ENCODE data around the gene MYL11. TPM values are rescaled to one million over a fixed set of nuclear protein-coding genes. Genes with fewer than 3 reads are reported as not detected.

MYL11 gene
- polyA plus RNA-seq, 1 donor (not counting 4 experiments of a cell fraction or from before 2014, with no cell fraction given), result not detected

GRCh38 chr16:30383521-30383920 lies 8.9 kb downstream of the MYL11 start:
- no peak overlapping the region for H2AFZ ChIP-seq (ENCODE audit: control insufficient read depth, low read length)
- DNase-seq (ENCODE audit: low read depth, low spot score), result no peak
- dilution Hi-C loops (cut with MboI; ENCODE audit: extremely low pct_ligation_motif_present, low sequenced_read_pairs), result no loop called here
- H3K36me3 ChIP-seq (ENCODE audit: control insufficient read depth in 2 of 2, extremely low read depth in 1 of 2, insufficient read depth in 2 of 2, low read length in 2 of 2), result peaks cover 0 to 2% of the 10 kb centered on the region in 2 experiments
- no peak overlapping the region for H3K9ac ChIP-seq (ENCODE audit: control insufficient read depth, extremely low read depth, insufficient read depth, low read length)
- no peak for FAIRE-seq
- peaks cover 2% of the 10 kb centered on the region for H3K4me1 ChIP-seq (ENCODE audit: control insufficient read depth, extremely low read depth, insufficient read depth, low read length)
- H3K4me2 ChIP-seq (ENCODE audit: control insufficient read depth, extremely low read depth, insufficient read depth, low read depth, low read length), result no peak overlapping the region
- no peak overlapping the region for H3K27ac ChIP-seq (ENCODE audit: control insufficient read depth, insufficient read depth, low read length)
- H3K79me2 ChIP-seq (ENCODE audit: control insufficient read depth, insufficient read depth, low read length), result no peaks in the 10 kb centered on the region
- H3K9me1 ChIP-seq (ENCODE audit: control insufficient read depth, extremely low read depth, insufficient read depth, low read length), result no peaks in the 10 kb centered on the region
- H3K4me3 ChIP-seq (ENCODE audit: control insufficient read depth in 2 of 3, extremely low read depth in 1 of 3, insufficient read depth in 2 of 3, low read depth in 1 of 3, low read length in 3 of 3), result no peak overlapping the region
- no peaks in the 10 kb centered on the region for H3K27me3 ChIP-seq (ENCODE audit: control insufficient read depth, extremely low read depth, insufficient read depth, low read length)
- H3K9me3 ChIP-seq (ENCODE audit: control insufficient read depth, low read depth, low read length), result no peaks in the 10 kb centered on the region
- H4K20me1 ChIP-seq (ENCODE audit: control insufficient read depth, extremely low read depth, insufficient read depth, low read length), result no peaks in the 10 kb centered on the region
- TF ChIP-seq CTCF (optimal IDR thresholded peaks at IDR 0.05 in 1 of 3, IDR thresholded peaks at IDR 0.05 in 1 of 3, conservative IDR thresholded peaks at IDR 0.05 in 1 of 3; ENCODE audit: extremely low read depth in 1 of 3, insufficient read depth in 2 of 3, low read length in 3 of 3), result no peak
- TF ChIP-seq EZH2 (IDR thresholded peaks at IDR 0.05; ENCODE audit: low read length), result no peak

GRCh38 chr16:30394592-30395154 lies 20.1 kb downstream of the MYL11 start:
- DNase-seq (ENCODE audit: low read depth, low spot score) (no peak), FAIRE-seq (no peak)
- Histone ChIP-seq H3K9me3 (ENCODE audit: control insufficient read depth, low read depth, low read length) (no peaks in the 10 kb centered on the region), H2AFZ (ENCODE audit: control insufficient read depth, low read length) (peak overlapping the region; percentile 71), H3K9ac (ENCODE audit: control insufficient read depth, extremely low read depth, insufficient read depth, low read length) (peak overlapping the region; percentile 67), H3K36me3 (ENCODE audit: control insufficient read depth in 2 of 2, extremely low read depth in 1 of 2, insufficient read depth in 2 of 2, low read length in 2 of 2) (peaks cover 0 to 3% of the 10 kb centered on the region in 2 experiments), H3K79me2 (ENCODE audit: control insufficient read depth, insufficient read depth, low read length) (peaks cover 4% of the 10 kb centered on the region), H3K4me3 (ENCODE audit: control insufficient read depth in 2 of 3, extremely low read depth in 1 of 3, insufficient read depth in 2 of 3, low read depth in 1 of 3, low read length in 3 of 3) (peak overlapping the region; percentile 74 to 84 (median 78)), H3K9me1 (ENCODE audit: control insufficient read depth, extremely low read depth, insufficient read depth, low read length) (no peaks in the 10 kb centered on the region), H4K20me1 (ENCODE audit: control insufficient read depth, extremely low read depth, insufficient read depth, low read length) (no peaks in the 10 kb centered on the region), H3K4me1 (ENCODE audit: control insufficient read depth, extremely low read depth, insufficient read depth, low read length) (peaks cover 5% of the 10 kb centered on the region), H3K27me3 (ENCODE audit: control insufficient read depth, extremely low read depth, insufficient read depth, low read length) (no peaks in the 10 kb centered on the region), H3K27ac (ENCODE audit: control insufficient read depth, insufficient read depth, low read length) (no peak overlapping the region), H3K4me2 (ENCODE audit: control insufficient read depth, extremely low read depth, insufficient read depth, low read depth, low read length) (peak overlapping the region; percentile 84)
- dilution Hi-C loops (cut with MboI; ENCODE audit: extremely low pct_ligation_motif_present, low sequenced_read_pairs), result no loop called here
- TF ChIP-seq CTCF (optimal IDR thresholded peaks at IDR 0.05 in 1 of 3, IDR thresholded peaks at IDR 0.05 in 1 of 3, conservative IDR thresholded peaks at IDR 0.05 in 1 of 3; ENCODE audit: extremely low read depth in 1 of 3, insufficient read depth in 2 of 3, low read length in 3 of 3) (no peak), EZH2 (IDR thresholded peaks at IDR 0.05; ENCODE audit: low read length) (no peak)
